K562 (cell line): Measurements from ENCODE around the gene KRTAP1-1. TPM values are rescaled to one million over a fixed set of nuclear protein-coding genes. Genes with fewer than 3 reads are reported as not detected.

Source experiments
- ATAC-seq: fragments of 200-7000 bp; cut with Tn5 transposase; 3 replicates; pipeline ENCODE4 v1.9.1; 2020; ENCODE audit warnings: moderate library complexity
- BruUV-seq: library from RNA; stranded (reverse); fragments of 400-500 nt; replicated peaks from 2 replicates; lab custom pipeline; 2021; lab: Mats Ljungman, UMichigan
- CTCF ChIA-PET: fragments of 300-600 bp; formaldehyde crosslinking; extraction: SDS; loops from one replicate; lab custom pipeline; 2021; ENCODE audit warnings: low intra/inter-chr PET ratio; lab: Yijun Ruan, JAX
- POLR2A ChIA-PET: fragments of 300-600, 350-650 bp; sonication (Branson Sonifier 250); formaldehyde crosslinking; extraction: SDS; loops from one replicate; lab custom pipeline; 2021; ENCODE audit warnings: antibody characterized with exemption, inconsistent platforms; lab: Yijun Ruan, JAX
- DNase-seq, 4 experiments: peaks; one replicate each; pipeline versions ENCODE4 v3.0.0 to v3.0.0-alpha.2; 2011 to 2018; ENCODE audit warnings: low spot score in 3 of 4, mixed read lengths in 3 of 4; ENCODE audit errors: extremely low read depth in 1 of 4
- FAIRE-seq: peaks from 2 replicates; lab custom pipeline; 2011; peaks lifted over from hg19 to GRCh38; lab: Jason Lieb, UNC
- H2AFZ ChIP-seq: 2 replicates; pipeline ENCODE4 v1.6.0; 2011; ENCODE audit warnings: low read depth, low read length, control low read depth, inconsistent platforms
- H3K27ac ChIP-seq: fragments of 200-600 bp; 3 replicates; pipeline ENCODE4 v1.8.0; 2011; ENCODE audit warnings: low read depth, mild to moderate bottlenecking, control low read depth, inconsistent platforms, low read length, moderate library complexity, mixed read lengths; ENCODE audit errors: extremely low read depth
- H3K27me3 ChIP-seq, 2 experiments: fragments of 300-600 bp in 1 of 2; 2 replicates in 1 of 2; 3 replicates in 1 of 2; pipeline versions ENCODE4 v1.6.0 to v1.8.0; 2011; ENCODE audit warnings: inconsistent platforms in 2 of 2, low read length in 2 of 2, mild to moderate bottlenecking in 1 of 2, mixed read lengths in 1 of 2, moderate library complexity in 1 of 2; ENCODE audit not compliant: control insufficient read depth in 2 of 2, insufficient read depth in 2 of 2
- H3K36me3 ChIP-seq: fragments of 300-600 bp; 3 replicates; pipeline ENCODE4 v1.8.0; 2011; ENCODE audit warnings: mild to moderate bottlenecking, low read length, inconsistent platforms; ENCODE audit not compliant: control insufficient read depth, insufficient read depth
- H3K4me1 ChIP-seq, 2 experiments: fragments of 200-600 bp in 1 of 2; replicated peaks in 1 of 2; 2 replicates in 1 of 2; 3 replicates in 1 of 2; pipeline versions ENCODE4 v1.5.1 to v1.8.0; 2011; ENCODE audit warnings: inconsistent platforms in 2 of 2, low read length in 2 of 2, mild to moderate bottlenecking in 1 of 2, mixed read lengths in 1 of 2, moderate library complexity in 1 of 2; ENCODE audit not compliant: control insufficient read depth in 2 of 2, insufficient read depth in 2 of 2
- H3K4me2 ChIP-seq: 2 replicates; pipeline ENCODE4 v1.6.1; 2011; ENCODE audit warnings: low read length, control low read depth, inconsistent platforms, mixed read lengths; ENCODE audit not compliant: insufficient read depth
- H3K4me3 ChIP-seq: fragments of 200-600 bp; sonication (generic), shearing (Covaris generic); 2 replicates; pipeline ENCODE4 v1.5.1; 2016; ENCODE audit warnings: control low read depth, inconsistent platforms
- H3K79me2 ChIP-seq: fragments of 200-600 bp; 3 replicates; pipeline ENCODE4 v1.8.0; 2011; ENCODE audit warnings: low read length, inconsistent platforms; ENCODE audit not compliant: control insufficient read depth, insufficient read depth
- H3K9ac ChIP-seq, 2 experiments: 2 replicates each; pipeline versions ENCODE4 v1.6.0 to v1.6.1; 2011; ENCODE audit warnings: low read depth in 2 of 2, low read length in 2 of 2, control low read depth in 1 of 2, inconsistent platforms in 1 of 2, mild to moderate bottlenecking in 1 of 2, mixed read lengths in 1 of 2; ENCODE audit not compliant: insufficient read depth in 1 of 2
- H3K9me1 ChIP-seq: one replicate; pipeline ENCODE4 v1.6.0; 2011; ENCODE audit warnings: inconsistent platforms, mild to moderate bottlenecking, low read length, moderate library complexity; ENCODE audit not compliant: control insufficient read depth, insufficient read depth
- H3K9me3 ChIP-seq: replicated peaks from 2 replicates; pipeline ENCODE4 v1.5.1; 2011; ENCODE audit warnings: low read depth, low read length, inconsistent platforms; ENCODE audit not compliant: control insufficient read depth, insufficient read depth
- H4K20me1 ChIP-seq: replicated peaks from 2 replicates; pipeline ENCODE4 v1.6.1; 2011; ENCODE audit warnings: low read length, inconsistent platforms, mixed read lengths; ENCODE audit not compliant: control insufficient read depth, insufficient read depth
- ETV1 ChIP-seq: fragments of 450-650 bp; conservative IDR thresholded peaks from 2 replicates; pipeline ENCODE4 v1.6.1; 2016; ENCODE audit warnings: missing genetic modification characterization, control low read depth, low read depth, missing compliant biosample characterization
- GABPA ChIP-seq: fragments of 200-800 bp; sonication (Bioruptor generic); conservative IDR thresholded peaks from 2 replicates; pipeline ENCODE4 v1.6.1; 2016; ENCODE audit warnings: low read depth, missing genetic modification characterization, missing compliant biosample characterization
- TEAD2 ChIP-seq: fragments of 450-650 bp; IDR thresholded peaks from 2 replicates; pipeline ENCODE4 v1.6.1; 2016; ENCODE audit warnings: missing genetic modification characterization, control low read depth, missing compliant biosample characterization
- ZNF280B ChIP-seq: fragments of 250-450 bp; sonication (Bioruptor Pico); IDR thresholded peaks from 2 replicates; pipeline ENCODE4 v1.5.1; 2021; ENCODE audit warnings: mild to moderate bottlenecking
- WGBS: fragments of 100-300 bp; shearing (Covaris generic); methylation state at CpG from one replicate; pipeline ENCODE4 v1.1.6; 2016; ENCODE audit warnings: low coverage, mixed read lengths; ENCODE audit not compliant: insufficient coverage; ENCODE audit errors: missing lambda C conversion rate; 5-methylcytosine and 5-hydroxymethylcytosine counted together
- in situ Hi-C: fragments of 300-500 bp; cut with MboI; formaldehyde crosslinking; loops from 4 replicates; pipeline ENCODE4 v1.15.0; 2018; ENCODE audit warnings: inconsistent platforms, mixed read lengths
- intact Hi-C: fragments of 100-400 bp; cut with micrococcal nuclease; formaldehyde crosslinking; loops from 2 replicates; pipeline ENCODE4 v1.14.2; 2022
- polyA plus RNA-seq, 8 experiments: library from polyadenylated mRNA; depleted of rRNA in 4 of 8; stranded (reverse) in 5 of 8; unstranded in 3 of 8; fragments of >200 nt; fragmentation: Nextera tagmentation in 2 of 8; fragmentation: Illumina TruSeq in 1 of 8; extraction: Ambion mirVana in 2 of 8; extraction: Trizol in 1 of 8; gene quantifications; 2 replicates each; pipeline versions ENCODE4 v1.2.1 to v1.2.3, GENCODE V29; 2011 to 2014; ENCODE audit warnings: inconsistent platforms in 1 of 8, missing spikeins in 1 of 8
- total RNA-seq, 7 experiments: library from RNA; depleted of rRNA in 6 of 7; stranded (reverse); fragments of >200 nt in 6 of 7; fragmentation: Illumina TruSeq in 2 of 7; extraction: Trizol in 2 of 7; gene quantifications; 2 replicates each; pipeline versions ENCODE4 v1.2.1 to v1.2.3, GENCODE V29; 2011 to 2021; ENCODE audit warnings: low replicate concordance in 1 of 7

Gene KRTAP1-1
- total and polyA plus RNA-seq, 9 of the 15 experiments (the other 6 are each of a cell fraction or from before 2014, with no cell fraction given) = not detected

- intact Hi-C loops = no loop called here
- Histone ChIP-seq H3K27me3 (no peaks in the 10 kb centered on the region; a peak in 1 of 5 replicates), H3K36me3 (no peaks in the 10 kb centered on the region), H3K4me1 (peaks cover 0 to under 1% of the 10 kb centered on the region in 2 experiments; a peak in 1 of 5 replicates), H2AFZ (no peak overlapping the region), H3K9ac (no peak overlapping the region), H4K20me1 (no peaks in the 10 kb centered on the region), H3K4me2 (no peak overlapping the region), H3K9me1 (no peaks in the 10 kb centered on the region), H3K27ac (no peak overlapping the region), H3K9me3 (no peaks in the 10 kb centered on the region), H3K79me2 (no peaks in the 10 kb centered on the region), H3K4me3 (no peak overlapping the region)
- DNase-seq (no peak), FAIRE-seq (no peak), ATAC-seq (no peak)
- CTCF ChIA-PET = no interaction called here
- WGBS = 5% methylated on average over 5 of the region's 5 CpGs
- BruUV-seq = no TSS peak
- POLR2A ChIA-PET = interaction anchor here (0.6 to 0.8 kb wide), 3 partner anchors 34 to 366 kb away, joined by 3 to 4 read pairs (median 3); no protein-coding TSS in a partner anchor
- TF ChIP-seq TEAD2 (tag) = no peak
- no peak for TF ChIP-seq ZNF280B (CRISPR knock-in tag)
- peak; percentile 40; the same call in 1 of the 2 replicates for TF ChIP-seq ETV1 (tag)
- peak; percentile 58 for TF ChIP-seq GABPA (tag)
- in situ Hi-C loops = no loop called here
Observed at GRCh38 chr17:41071606-41072360, 30.5 kb upstream of the KRTAP1-1 start.
